ENCODE data around the gene DNAJC5.

DNA sequence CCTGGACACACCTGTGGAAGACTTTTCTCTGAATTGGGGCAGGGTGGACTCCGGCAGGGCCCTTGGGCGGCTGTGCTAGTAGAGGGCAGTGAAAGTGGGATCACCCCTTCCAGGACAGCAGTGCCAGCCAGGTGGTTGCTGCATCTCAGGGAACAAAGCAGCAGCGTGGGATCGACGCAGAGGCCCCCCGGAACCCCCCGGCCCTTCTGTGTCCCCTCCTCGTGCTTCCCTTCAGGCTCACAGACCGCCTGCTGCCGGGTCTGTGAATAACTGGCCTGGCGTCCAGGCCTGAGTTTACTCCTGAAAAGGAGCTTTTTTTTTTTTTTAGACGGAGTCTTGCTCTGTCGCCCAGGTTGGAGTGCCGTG, 8.9 kb upstream of the DNAJC5 start:
- no peak for TF ChIP-seq POLR2A (IDR thresholded peaks at IDR 0.05; ENCODE audit: low read length)
- no peak for TF ChIP-seq GATA1 (IDR thresholded peaks at IDR 0.05; ENCODE audit: low read depth, low read length)
